Natural killer cell (primary cell): ENCODE results near the gene DRC3. TPM values are rescaled to one million over a fixed set of nuclear protein-coding genes. Genes with fewer than 3 reads are reported as not detected.

ENCODE experiments used
- ATAC-seq, 3 donors: fragments of 150-1000 bp in 2 of 3; fragments of 200-7000 bp in 1 of 3; cut with Tn5 transposase; 1 replicate in 1 of 3; 2 replicates in 2 of 3; pipeline ENCODE4 v1.10.0; 2021; ENCODE audit warnings: mild to moderate bottlenecking in 2 of 3, moderate library complexity in 2 of 3
- DNase-seq, 2 donors: peaks; one replicate each; pipeline versions ENCODE4 v3.0.0 to v3.0.0-alpha.2; 2013 to 2021; ENCODE audit warnings: mixed read lengths in 1 of 2
- H3K27ac ChIP-seq: one replicate; pipeline ENCODE4 v1.5.1; 2013; ENCODE audit warnings: mild to moderate bottlenecking, low read length
- H3K27me3 ChIP-seq: one replicate; pipeline ENCODE4 v1.6.1; 2013; ENCODE audit warnings: low read length; ENCODE audit not compliant: control insufficient read depth, insufficient read depth
- H3K36me3 ChIP-seq: one replicate; pipeline ENCODE4 v1.6.1; 2013; ENCODE audit warnings: low read length; ENCODE audit not compliant: control insufficient read depth, insufficient read depth
- H3K4me1 ChIP-seq: one replicate; pipeline ENCODE4 v1.6.1; 2013; ENCODE audit warnings: low read length; ENCODE audit not compliant: control insufficient read depth, insufficient read depth
- H3K4me3 ChIP-seq: one replicate; pipeline ENCODE4 v1.5.1; 2013; ENCODE audit warnings: low read length
- H3K9me3 ChIP-seq: one replicate; pipeline ENCODE4 v1.6.1; 2013; ENCODE audit warnings: low read length; ENCODE audit not compliant: control insufficient read depth, insufficient read depth
- H3K27ac Mint-ChIP-seq, 2 donors: one replicate each; pipeline ENCODE4 v1.8.0; 2022; ENCODE audit warnings: mild to moderate bottlenecking in 2 of 2, mixed read lengths in 2 of 2, moderate library complexity in 1 of 2
- H3K27me3 Mint-ChIP-seq, 2 donors: one replicate each; pipeline ENCODE4 v1.8.0; 2022; ENCODE audit warnings: low read depth in 2 of 2, mixed read lengths in 2 of 2
- H3K36me3 Mint-ChIP-seq: one replicate; pipeline ENCODE4 v1.8.0; 2022; ENCODE audit warnings: mixed read lengths
- H3K4me1 Mint-ChIP-seq, 2 donors: one replicate each; pipeline ENCODE4 v1.8.0; 2022; ENCODE audit warnings: mixed read lengths in 2 of 2
- H3K4me3 Mint-ChIP-seq: one replicate; pipeline ENCODE4 v1.8.0; 2022; ENCODE audit warnings: mild to moderate bottlenecking, moderate library complexity, mixed read lengths
- H3K9me3 Mint-ChIP-seq, 2 donors: one replicate each; pipeline ENCODE4 v1.8.0; 2022; ENCODE audit warnings: mixed read lengths in 2 of 2
- WGBS: methylation state at CpG from one replicate; pipeline ENCODE4 v1.1.7; 2013; ENCODE audit warnings: missing lambda C conversion rate; ENCODE audit not compliant: insufficient coverage; 5-methylcytosine and 5-hydroxymethylcytosine counted together
- intact Hi-C: fragments of 100-400 bp; cut with micrococcal nuclease; formaldehyde crosslinking; loops from one replicate; pipeline ENCODE4 v1.14.2; 2022
- total RNA-seq, 4 donors: library from RNA; stranded (reverse); fragments of 120-200 nt in 1 of 4; gene quantifications; one replicate each; pipeline versions ENCODE4 v1.2.3 to v1.2.4, GENCODE V29; 2013 to 2022
- TF ChIP-seq, protein P1 (sequence below): fragments of 200-600 bp; IDR thresholded peaks from one replicate; pipeline ENCODE4 v1.8.0; 2022; ENCODE audit warnings: antibody characterized with exemption

The DRC3 gene
- total RNA-seq, 3 donors from 2014 or later (not counting 1 experiment from before 2014, with no cell fraction given) = 0.26 to 0.78 TPM; not detected in 1

DNA sequence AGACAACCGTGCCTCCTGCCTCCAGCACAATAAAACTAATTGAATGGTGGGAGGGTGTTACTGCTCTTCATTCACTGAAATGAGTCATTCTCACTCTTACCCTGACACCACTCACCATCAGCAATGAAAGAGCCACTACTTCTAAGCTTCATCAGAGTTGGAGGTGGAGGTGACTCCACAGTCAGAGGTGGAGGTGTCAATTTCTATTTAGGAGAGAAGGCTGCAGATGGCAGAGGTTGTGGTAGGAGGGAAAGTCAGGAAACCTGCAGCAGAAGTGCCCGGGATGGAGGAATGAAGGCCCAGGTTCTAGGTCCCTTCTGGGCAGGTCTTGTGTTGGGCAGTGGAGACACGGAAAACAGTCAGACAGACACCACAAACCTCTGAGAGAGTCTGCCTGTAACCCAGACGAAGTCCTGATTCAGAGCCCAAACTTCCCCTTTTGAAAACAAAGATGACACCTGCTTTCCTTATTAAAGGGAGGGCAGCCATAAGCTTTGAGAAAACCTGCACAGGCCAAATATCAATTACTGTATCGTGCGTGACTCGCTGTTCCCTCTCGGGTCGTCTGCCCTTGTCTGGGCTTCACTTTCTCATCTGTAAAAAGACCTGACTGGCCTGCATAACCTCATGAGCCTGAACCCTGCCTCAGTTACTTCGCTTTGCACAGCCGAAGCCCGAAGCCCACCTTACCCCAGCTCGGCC, 65.6 kb downstream of the DRC3 start:
- DNase-seq = peak in 1 of 2 donors; percentile 51
- no peaks in the 10 kb centered on the region for H3K27me3 Mint-ChIP-seq
- no peak for ATAC-seq
- H3K9me3 ChIP-seq = no peaks in the 10 kb centered on the region
- H3K4me3 ChIP-seq = peak overlapping the region; percentile 89
- intact Hi-C loops = loop anchor here (5.0 kb wide), 1 partner anchor 356 kb away; the partner anchor contains the start of gene RAI1
- H3K36me3 Mint-ChIP-seq = no peaks in the 10 kb centered on the region
- TF ChIP-seq, protein P1, sequence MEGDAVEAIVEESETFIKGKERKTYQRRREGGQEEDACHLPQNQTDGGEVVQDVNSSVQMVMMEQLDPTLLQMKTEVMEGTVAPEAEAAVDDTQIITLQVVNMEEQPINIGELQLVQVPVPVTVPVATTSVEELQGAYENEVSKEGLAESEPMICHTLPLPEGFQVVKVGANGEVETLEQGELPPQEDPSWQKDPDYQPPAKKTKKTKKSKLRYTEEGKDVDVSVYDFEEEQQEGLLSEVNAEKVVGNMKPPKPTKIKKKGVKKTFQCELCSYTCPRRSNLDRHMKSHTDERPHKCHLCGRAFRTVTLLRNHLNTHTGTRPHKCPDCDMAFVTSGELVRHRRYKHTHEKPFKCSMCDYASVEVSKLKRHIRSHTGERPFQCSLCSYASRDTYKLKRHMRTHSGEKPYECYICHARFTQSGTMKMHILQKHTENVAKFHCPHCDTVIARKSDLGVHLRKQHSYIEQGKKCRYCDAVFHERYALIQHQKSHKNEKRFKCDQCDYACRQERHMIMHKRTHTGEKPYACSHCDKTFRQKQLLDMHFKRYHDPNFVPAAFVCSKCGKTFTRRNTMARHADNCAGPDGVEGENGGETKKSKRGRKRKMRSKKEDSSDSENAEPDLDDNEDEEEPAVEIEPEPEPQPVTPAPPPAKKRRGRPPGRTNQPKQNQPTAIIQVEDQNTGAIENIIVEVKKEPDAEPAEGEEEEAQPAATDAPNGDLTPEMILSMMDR = no peak
- peaks cover 50 to 58% of the 10 kb centered on the region in 2 donors for H3K4me1 Mint-ChIP-seq
- H3K27ac Mint-ChIP-seq = peak overlapping the region; percentile 79 to 87
- H3K27me3 ChIP-seq = no peaks in the 10 kb centered on the region
- under 1% methylated on average over 12 of the region's 13 CpGs for WGBS
- no peaks in the 10 kb centered on the region for H3K9me3 Mint-ChIP-seq
- peak overlapping the region; percentile 93 for H3K4me3 Mint-ChIP-seq
- peak overlapping the region; percentile 75 for H3K27ac ChIP-seq
- peaks cover 31% of the 10 kb centered on the region for H3K4me1 ChIP-seq
- no peaks in the 10 kb centered on the region for H3K36me3 ChIP-seq

- Histone ChIP-seq H3K4me3 (peak within 1 kb of the TSS; percentile 89), H3K27ac (peak within 1 kb of the TSS; percentile 75), H3K36me3 (no peaks in the 10 kb centered on the region), H3K27me3 (no peaks in the 10 kb centered on the region), H3K9me3 (no peaks in the 10 kb centered on the region), H3K4me1 (peaks cover 28% of the 10 kb centered on the region)
- DNase-seq (peak; percentile 99), ATAC-seq (peak; percentile 91 to 99 (median 94))
- intact Hi-C loops = loop anchor here (1.0 to 5.0 kb wide), 2 partner anchors 67 to 357 kb away; partner anchors contain the start of genes DRC3, RAI1 and TOM1L2
- Mint-ChIP-seq H3K27me3 (no peaks in the 10 kb centered on the region), H3K9me3 (no peaks in the 10 kb centered on the region), H3K4me3 (peak within 1 kb of the TSS; percentile 93), H3K36me3 (no peaks in the 10 kb centered on the region), H3K27ac (peak within 1 kb of the TSS; percentile 79 to 87), H3K4me1 (peaks cover 45 to 52% of the 10 kb centered on the region in 2 donors)
- WGBS = under 1% methylated on average over 67 of the region's 67 CpGs
- TF ChIP-seq, protein P1 = no peak
These were observed 66.3 kb downstream of the DRC3 start, which contains the start of the genes ATPAF2 and GID4 for GRCh38 chr17:18038861-18039534. ATPAF2 (minus strand) TSS chr17:18039168; CDS start chr17:18039013, 155 bp downstream. GID4 (plus strand) TSS chr17:18039408; CDS start chr17:18039465, 57 bp downstream.

GRCh38 chr17:18039535-18040260, 67.0 kb downstream of the DRC3 start:
- H3K4me3 ChIP-seq = peak overlapping the region; percentile 89
- ATAC-seq (peak; percentile 27 to 45 (median 42)), DNase-seq (no peak)
- WGBS = under 1% methylated on average over 81 of the region's 81 CpGs
- peak overlapping the region; percentile 93 for H3K4me3 Mint-ChIP-seq
- no peaks in the 10 kb centered on the region for H3K27me3 ChIP-seq
- no peaks in the 10 kb centered on the region for H3K36me3 Mint-ChIP-seq
- peaks cover 45 to 52% of the 10 kb centered on the region in 2 donors for H3K4me1 Mint-ChIP-seq
- no peaks in the 10 kb centered on the region for H3K9me3 Mint-ChIP-seq
- H3K9me3 ChIP-seq = no peaks in the 10 kb centered on the region
- peak overlapping the region; percentile 60 for H3K27ac ChIP-seq
- TF ChIP-seq, protein P1 = no peak
- H3K27ac Mint-ChIP-seq = peak overlapping the region; percentile 79 to 87
- intact Hi-C loops = loop anchor here (1.0 to 5.0 kb wide), 2 partner anchors 67 to 357 kb away; partner anchors contain the start of genes DRC3, RAI1 and TOM1L2
- peaks cover 2% of the 10 kb centered on the region for H3K36me3 ChIP-seq
- H3K4me1 ChIP-seq = peaks cover 28% of the 10 kb centered on the region
- no peaks in the 10 kb centered on the region for H3K27me3 Mint-ChIP-seq
